GM18861 (cell line): ENCODE data around the gene IMMP1L.
"Not testable (repeated sequence)": the region's sequence is repeated elsewhere in the genome, so short reads cannot be mapped to it uniquely, and the experiment has no call there.

ENCODE experiments used
- ATAC-seq: cut with Tn5 transposase; IDR thresholded peaks from one replicate; pipeline ENCODE4 v1.9.1; 2021; ENCODE audit not compliant: unreplicated experiment

Gene IMMP1L, protein sequence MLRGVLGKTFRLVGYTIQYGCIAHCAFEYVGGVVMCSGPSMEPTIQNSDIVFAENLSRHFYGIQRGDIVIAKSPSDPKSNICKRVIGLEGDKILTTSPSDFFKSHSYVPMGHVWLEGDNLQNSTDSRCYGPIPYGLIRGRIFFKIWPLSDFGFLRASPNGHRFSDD

DNA sequence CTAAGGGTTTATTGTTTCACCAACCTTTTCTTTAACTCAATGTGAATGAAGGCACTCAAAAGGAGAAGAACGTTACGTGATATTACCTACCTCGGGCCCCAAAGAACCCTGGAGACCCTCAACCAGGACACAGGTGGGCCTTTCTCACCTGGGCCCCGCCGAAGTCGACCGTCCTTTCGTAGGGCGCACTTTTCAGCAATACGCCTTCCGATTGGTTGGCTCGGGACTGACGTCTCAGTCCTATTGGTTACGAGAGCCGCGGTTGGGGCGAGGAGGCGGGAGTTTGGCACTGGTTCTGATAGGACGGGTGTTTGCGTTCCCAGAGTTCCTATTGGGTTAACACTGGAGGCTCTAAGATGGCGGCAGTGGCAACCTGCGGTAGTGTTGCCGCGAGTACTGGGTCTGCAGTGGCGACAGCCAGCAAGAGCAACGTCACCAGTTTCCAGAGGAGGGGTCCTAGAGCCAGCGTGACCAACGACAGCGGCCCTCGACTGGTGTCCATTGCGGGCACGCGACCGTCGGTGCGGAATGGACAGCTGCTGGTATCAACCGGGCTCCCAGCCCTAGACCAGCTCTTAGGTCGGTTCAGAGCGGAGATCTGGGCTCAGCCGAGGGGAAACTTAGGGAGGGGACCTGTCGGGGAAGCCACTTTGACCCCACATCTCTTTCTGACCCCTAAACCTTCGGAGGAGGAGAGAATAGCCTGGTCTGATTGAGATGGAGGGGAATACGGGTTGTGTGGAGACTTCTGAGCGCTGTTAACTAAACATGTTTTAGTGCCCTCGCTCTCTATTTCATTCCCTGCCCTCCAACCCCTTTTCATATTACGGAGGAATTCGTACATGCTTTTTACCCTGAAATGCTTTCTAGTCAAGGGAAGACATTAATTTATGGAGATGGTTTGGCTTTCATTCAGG is at the start of gene IMMP1L, which contains the start of gene ELP4:
IMMP1L (minus strand) TSS at position 194 of the 917 bp plus-strand sequence. CDS start 46,346 bp downstream, outside the sequence.
ELP4 (plus strand) TSS at position 339 of the 917 bp plus-strand sequence; CDS start at position 357, 18 bp downstream.
- ATAC-seq: peak; percentile 99

DNA sequence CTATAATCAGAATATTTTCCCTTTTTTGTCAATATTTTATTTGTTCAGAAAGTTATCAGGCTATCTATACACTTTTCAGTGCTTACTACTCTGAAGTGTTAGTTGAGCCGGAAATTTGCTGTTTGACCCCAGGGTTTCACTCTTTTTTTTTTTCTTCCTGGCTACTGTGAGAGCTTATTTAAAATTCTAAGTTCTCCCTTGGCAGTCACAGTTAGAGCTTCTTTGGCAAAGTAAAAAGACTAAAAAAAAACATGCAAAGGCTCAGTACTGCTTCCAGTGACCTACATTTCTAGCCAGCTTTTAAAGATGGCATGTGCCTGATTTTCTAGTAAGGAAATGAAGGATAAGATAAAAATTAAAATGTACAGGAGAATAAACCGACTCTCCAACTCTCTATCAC is 48.6 kb upstream of the IMMP1L start:
- ATAC-seq: no peak

DNA sequence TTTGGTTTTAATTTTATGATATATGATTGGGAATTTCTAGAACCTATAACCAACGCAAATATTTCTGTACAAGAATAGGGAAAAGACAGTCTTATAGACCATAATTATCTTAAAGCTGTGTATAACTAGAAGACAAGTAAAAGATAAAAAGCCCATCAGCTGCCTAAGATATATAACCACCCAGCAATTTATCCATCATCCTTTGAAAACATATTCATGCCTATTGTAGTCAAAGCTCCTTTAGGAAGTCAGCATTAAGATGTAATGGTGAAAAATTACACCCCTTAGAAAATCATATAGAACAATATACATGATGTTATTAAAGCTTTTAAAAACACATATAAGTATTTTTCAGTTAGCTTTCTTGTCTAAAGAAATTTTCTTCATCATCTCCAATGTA is 46.5 kb upstream of the IMMP1L start:
- no peak for ATAC-seq

DNA sequence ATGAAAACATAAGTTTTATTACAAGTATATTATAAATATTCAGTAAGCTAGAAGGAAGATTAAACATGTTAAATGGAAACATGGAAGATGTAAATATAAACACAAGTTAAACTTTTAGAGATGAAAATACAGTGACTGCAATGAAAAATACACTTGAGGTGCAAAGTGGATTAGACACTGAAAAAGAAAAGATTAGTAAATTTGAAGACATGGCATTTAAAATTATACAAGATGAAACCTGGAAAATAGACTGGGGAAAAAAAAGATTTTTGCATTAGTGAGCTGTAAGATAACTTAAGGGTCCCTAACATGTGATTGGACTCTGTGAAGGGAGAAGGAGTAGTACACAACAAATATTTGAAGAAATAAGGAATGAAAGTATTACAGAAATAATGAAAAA is 33.4 kb upstream of the IMMP1L start:
- ATAC-seq: no peak

DNA sequence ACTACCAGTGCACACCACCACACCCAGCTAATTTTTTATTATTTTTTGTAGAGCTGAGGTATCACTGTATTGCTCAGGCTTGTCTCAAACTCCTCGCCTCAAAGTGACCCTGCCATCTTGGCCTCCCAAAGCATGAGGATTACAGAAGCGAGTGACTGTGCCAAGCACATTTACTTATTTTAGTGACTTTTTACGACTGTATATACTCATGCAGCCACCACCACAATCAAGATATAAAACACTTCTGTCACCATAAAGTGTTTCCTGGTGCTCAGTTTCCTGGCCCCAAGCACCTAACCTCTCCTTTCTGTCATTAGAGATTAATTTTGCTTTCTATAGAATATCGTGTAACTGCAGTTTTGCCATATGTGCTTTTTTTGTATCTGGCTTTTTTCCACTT is 26.1 kb upstream of the IMMP1L start:
- no peak for ATAC-seq

DNA sequence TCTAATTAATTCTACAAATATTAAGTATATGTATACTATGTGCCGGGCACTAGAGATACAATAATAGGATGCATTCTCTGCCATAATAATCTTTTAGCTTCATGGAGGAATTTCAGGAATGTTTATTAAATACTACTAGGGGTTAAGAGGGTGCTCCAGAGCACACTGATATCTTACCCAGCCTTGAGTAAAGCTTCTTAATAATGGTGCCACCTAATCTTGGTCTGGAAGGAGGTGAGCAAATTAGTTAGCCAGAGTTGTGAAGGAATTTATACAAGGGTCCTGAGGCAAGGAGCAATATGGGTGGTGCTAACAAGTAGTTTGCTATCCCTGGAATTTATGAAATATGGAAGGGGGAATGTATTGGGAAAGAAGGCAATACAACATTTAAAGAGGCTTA is 21.9 kb upstream of the IMMP1L start:
- no peak for ATAC-seq

DNA sequence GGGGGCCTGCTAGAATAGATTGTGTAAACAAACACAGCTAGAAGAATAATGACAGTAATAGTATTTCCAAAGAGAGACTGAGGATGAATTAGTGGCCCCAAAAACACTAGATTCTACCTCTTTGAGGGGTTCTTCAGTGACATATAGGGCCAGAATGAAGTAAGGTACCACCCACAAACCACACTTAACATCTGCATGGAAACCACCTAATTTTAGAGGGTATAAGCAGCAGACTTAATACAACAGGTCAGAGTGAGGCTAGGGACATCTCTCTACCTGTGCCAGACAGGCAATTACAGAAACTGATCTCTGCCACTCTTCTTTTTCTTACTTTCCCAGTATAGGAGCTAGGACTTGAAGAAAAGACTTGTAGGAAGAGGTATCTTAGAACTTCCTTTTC is 20.3 kb upstream of the IMMP1L start:
- ATAC-seq: no peak

DNA sequence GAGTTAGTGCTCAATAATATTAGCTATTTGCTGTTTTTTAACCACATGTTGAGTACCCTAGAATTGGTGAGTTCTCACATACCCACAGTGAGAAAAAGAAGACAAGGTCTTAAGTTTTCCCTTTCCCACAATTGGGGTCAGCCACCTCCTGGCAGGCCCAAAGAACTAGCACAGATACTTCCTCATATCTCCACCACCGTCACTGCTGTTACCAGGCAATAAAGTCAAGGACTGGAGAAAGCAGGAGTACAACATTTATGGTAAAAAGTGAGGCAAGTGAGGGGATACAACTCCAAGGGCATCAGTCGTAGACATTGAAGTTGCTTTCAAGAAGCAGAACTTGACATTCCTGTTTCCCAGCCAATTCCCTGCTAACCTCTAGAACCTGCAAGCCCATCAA is 19.8 kb upstream of the IMMP1L start:
- no peak for ATAC-seq

DNA sequence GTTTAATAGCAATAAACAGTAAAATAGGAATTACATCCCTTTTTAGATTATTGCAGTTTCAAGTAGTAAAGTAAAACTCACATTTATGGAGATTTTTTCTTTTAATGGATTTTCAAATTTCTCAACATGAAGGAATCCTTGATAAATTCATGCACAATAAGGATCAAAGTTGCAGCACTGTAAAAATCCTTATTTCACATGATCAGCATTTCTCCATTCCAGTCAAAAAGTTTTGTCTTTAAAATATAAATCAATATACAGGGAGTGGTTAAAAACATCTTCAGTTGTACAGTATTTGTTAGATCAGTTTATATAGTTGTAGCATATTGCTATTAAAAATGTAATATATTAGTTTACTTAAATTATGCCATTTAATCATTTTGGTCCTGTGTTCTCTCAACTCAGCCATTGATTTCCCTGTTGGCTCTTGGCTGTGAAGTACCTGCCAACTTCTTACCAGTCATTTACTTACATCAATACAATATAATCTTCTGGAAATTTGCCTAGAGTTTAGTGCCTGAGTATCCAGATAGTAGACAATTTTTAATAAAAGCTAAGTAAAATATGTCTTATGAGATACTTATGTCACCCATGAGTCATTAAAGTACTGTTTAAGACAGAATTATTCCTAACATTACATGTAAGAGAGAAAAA is 12.2 kb upstream of the IMMP1L start:
- no peak for ATAC-seq

DNA sequence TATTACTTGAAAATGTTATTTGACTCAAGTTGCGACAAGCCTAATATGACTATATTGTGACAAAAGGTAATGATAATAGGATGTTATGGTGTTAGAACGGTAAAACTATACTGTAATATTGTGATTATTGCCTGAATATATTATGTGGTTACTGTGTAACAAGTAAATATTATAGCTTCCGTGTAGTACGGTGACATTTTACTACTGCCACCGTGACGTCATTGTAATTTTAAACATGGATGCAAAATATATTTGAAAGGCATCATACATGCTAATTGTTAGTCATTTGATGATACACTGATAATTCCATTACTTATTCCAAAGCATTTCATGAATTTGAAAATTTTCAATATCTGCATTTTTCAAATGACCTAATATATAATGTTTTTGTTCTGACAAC is 2.7 kb upstream of the IMMP1L start:
- ATAC-seq: no peak

DNA sequence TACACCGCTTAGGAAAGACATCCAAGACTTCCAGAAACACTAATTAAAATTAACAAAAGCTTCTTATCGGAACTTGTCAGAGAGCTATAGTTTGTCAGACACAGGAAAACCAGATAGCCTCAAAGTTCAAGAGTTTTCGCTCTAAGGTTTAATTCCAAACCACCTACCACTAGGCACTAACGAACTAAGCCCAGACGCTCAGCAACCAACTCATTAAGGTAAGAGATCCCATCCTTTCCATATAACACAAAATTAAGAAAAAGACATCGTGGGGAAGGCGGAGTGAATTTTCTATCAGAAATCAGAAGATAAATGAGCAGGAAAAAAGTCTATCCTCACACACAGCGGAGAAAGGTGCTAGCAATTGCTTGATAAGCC is 382 bp downstream of the IMMP1L start:
- no peak for ATAC-seq

DNA sequence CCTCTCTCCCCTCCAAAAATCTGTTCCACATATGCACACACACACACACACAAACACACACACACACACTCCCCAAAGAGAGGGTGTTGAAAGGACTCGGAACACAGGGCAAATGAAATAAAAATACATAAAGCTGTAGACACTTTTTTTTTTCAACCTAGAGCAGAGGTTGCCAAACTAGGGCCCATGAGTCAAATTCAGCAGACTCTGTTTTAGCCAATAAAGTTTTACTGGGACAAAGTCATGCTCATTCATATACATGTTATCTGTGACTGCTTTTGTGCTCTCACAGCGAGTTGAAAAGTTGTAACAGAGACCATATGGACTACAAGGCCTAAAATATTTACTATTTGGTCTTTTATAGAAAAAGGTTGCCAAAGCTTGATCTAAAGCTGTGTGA is 8.9 kb downstream of the IMMP1L start:
- no peak for ATAC-seq

DNA sequence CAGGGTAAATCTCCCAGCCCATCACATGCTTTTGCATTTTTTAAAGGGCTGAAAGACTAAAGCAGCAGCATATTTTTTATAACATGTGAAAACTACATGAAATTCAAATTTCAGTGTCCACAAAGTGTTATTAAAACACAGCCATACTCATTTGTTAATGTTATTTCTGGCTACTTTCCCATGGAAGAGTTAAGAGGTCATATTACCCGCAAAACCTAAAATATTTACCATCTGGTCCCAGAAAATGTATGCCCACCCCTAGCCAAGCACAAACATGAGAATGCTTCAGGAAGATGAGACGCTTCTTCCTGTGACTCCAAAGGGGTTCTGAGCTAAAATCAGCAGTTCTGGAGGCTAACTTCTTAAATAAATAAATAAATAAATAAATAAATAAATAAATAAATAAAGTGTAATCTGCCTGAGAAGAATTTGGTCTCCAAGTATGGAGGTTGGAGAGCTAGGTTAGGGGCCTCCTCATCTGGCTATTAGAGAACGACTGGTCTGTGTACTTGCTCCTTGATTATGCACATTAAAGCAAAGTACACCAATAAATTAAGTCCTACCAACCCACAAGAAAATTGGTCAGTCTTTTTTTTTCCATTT is 9.7 kb downstream of the IMMP1L start:
- ATAC-seq: no peak

DNA sequence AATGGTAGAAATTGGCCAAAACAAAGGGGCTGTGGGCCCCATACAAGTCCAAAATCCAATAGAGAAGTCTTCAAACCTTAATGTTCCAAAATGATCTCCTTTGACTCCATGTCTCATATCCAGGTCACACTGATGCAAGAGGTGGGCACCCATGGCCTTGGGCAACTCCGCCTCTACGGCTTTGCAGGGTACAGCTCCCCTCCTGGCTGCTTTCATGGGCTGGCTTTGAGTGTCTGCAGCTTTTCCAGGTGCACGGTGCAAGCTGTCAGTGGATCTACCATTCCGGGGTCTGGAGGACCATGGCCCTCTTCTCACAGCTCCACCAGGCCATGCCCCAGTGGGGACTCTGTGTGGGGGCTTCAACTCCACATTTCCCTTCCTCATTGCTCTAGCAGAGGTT is 15.7 kb downstream of the IMMP1L start:
- ATAC-seq: not testable (repeated sequence)

DNA sequence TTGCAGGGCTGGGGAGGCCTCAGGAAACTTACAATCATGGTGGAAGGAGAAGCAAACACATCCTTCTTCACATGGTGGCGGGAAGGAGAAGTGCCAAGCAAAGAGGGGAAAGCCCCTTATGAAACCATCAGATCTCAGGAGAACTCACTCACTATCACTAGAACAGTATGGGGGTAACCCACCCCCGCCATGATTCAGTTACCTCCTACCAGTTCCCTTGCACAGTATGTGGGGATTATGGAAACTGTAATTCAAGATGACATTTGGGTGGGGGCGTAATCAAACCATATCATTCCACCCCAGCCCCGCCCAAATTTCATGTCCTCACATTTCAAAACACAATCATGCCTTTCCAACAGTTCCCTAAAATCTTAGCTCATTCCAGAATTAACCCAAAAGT is 16.2 kb downstream of the IMMP1L start:
- ATAC-seq: no peak

DNA sequence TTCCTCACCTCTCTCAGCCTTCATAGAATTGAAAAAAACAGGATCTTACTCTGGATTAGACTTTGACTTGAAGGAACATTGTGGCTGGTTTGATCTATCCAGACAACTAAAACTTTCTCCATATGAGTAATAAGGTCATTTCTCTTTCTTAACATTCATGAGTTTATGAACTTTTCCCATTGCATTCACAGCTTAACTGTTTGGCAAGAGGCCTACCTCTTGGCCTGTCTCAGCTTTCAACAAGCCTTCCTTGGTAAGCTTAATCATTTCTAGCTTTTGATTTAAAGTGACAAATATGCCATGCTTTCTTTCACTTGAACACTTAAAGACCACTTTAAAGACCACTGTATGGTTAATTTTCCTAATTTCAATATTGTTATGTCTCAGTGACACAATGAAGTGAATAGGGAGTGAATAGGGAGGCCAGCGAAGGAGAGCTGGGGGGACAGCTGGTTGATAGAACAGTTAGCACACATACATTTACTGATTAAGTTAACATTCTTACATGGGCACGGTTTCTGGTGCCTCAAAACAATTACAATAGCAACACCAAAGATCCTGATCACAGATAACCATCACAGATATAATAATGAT is 17.0 kb downstream of the IMMP1L start:
- no peak for ATAC-seq

DNA sequence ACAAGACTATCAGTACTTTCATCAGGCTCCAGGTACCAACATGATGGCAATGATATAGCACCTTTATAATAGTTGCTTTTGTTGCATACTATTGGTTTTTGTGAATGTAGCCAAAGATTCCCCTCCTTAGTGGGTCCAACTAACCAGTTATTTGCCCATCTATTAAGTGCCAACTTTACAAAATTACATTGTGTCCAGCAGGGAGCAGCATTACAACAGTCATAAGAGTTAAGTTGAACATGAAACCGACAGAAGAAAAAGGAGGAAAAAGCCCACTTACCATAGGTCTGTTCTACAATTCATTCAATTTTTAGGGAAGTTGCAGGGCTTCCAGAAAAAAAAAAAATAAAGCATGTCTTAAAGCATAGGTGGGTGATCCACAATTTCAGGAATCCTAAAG is 21.6 kb downstream of the IMMP1L start:
- no peak for ATAC-seq

DNA sequence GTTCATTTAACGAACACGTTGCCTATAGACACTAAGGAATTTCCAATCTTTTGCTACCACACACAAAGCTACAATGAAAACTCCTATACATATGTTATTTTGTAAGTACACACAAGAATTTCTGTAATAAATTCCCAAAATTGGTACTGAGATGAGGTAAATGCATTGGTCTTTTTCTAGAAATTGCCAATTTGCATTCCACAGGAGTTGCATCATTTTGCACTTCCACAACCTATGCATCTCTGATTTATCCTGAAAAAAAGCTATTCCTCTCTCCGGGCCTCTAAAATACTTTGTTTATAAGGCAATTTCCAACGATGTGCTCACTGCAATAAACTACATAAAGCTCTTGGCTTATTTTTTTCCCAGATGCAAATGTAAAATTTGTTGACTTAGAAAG is 24.9 kb downstream of the IMMP1L start:
- no peak for ATAC-seq

DNA sequence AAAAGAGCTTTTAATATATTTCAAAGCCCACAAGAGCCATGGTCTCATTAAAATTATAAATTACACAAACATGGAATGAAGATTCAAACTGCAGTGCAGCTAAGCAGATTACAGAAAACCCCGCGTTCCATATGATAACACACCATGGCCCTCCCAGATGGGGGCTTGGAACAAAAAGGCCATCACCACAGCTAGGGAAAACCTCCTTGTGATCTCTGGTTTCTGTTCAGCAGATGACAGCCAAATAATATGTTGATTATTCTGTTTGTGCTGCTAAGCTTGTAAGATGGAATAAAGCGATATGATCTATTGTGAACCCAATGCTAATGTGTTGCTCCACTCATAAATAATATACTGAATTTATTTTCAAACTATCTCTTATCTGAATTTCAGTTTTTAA is 28.5 kb downstream of the IMMP1L start:
- no peak for ATAC-seq

DNA sequence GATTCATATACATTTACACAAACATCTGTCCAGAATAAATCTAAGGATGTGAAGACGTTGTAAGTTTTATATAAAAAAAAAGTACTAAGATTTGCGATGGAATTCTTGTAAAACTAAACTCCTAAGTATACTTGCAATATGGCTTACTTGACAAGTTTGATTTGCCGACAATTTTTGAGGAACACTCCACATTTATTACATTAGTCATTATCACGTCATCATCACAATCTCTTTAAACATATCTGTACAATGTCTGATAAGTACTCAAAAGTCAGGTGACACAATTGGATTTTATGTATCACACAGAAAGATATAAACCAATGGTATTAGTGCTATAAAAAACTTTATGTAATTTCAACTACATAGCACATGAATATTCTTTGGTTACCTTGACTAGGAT is 30.4 kb downstream of the IMMP1L start:
- ATAC-seq: no peak

DNA sequence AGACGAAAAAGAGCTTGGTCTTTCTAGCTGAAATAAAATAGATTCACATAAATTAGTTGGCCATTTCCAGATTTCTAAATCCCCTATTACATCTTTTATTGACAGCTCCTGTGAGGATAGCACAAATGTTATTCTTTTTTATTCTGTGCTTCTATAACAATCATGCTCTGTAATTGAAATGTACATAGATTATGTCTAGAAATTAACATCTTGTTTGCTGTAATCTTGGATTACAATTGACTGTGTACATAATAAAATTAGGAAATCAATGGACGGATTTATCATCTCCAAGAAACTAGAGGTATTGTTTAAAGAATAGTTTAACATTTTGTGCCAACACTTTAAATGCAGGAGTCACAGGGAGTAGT is 31.2 kb downstream of the IMMP1L start:
- ATAC-seq: no peak
